GM19452 (cell line): Measurements from ENCODE around the gene RPS13.
"Not testable (repeated sequence)": the region's sequence is repeated elsewhere in the genome, so short reads cannot be mapped to it uniquely, and the experiment has no call there.

Experiments used
- ATAC-seq: cut with Tn5 transposase; IDR thresholded peaks from one replicate; pipeline ENCODE4 v1.9.1; 2021; ENCODE audit not compliant: unreplicated experiment

Gene RPS13

GRCh38 chr11:17077520-17078401 is at the start of gene RPS13:
Gene RPS13, minus strand, starts transcription at chr11:17077667. Its CDS starts 26 bp downstream, at chr11:17077641.
- peak; percentile 96 for ATAC-seq

GRCh38 chr11:17121981-17122380 is 44.5 kb upstream of the RPS13 start:
- ATAC-seq: no peak

- no peak for ATAC-seq
Measured at GRCh38 chr11:17117262-17117661, 39.8 kb upstream of the RPS13 start.

- ATAC-seq: no peak
Measured at GRCh38 chr11:17116117-17116516, 38.6 kb upstream of the RPS13 start.

- not testable (repeated sequence) for ATAC-seq
Measured at GRCh38 chr11:17107745-17108144, 30.3 kb upstream of the RPS13 start.

- not testable (repeated sequence) for ATAC-seq
Measured at GRCh38 chr11:17105404-17106040, 28.1 kb upstream of the RPS13 start.

- no peak for ATAC-seq
Measured at GRCh38 chr11:17102462-17102861, 25.0 kb upstream of the RPS13 start.

GRCh38 chr11:17098658-17099057 is 21.2 kb upstream of the RPS13 start:
- no peak for ATAC-seq

- ATAC-seq: no peak
Measured at GRCh38 chr11:17098038-17098437, 20.6 kb upstream of the RPS13 start.

- not testable (repeated sequence) for ATAC-seq
Measured at GRCh38 chr11:17085976-17086375, 8.5 kb upstream of the RPS13 start.

GRCh38 chr11:17077240-17077519 is 287 bp downstream of the RPS13 start:
- ATAC-seq: peak; percentile 11

GRCh38 chr11:17076517-17077239 is 789 bp downstream of the RPS13 start:
- ATAC-seq: no peak

- no peak for ATAC-seq
Measured at GRCh38 chr11:17075506-17075905, 2.0 kb downstream of the RPS13 start.

- ATAC-seq: no peak
Measured at GRCh38 chr11:17073370-17074027, 4.0 kb downstream of the RPS13 start.

GRCh38 chr11:17067417-17067816 is 10.1 kb downstream of the RPS13 start:
- no peak for ATAC-seq

- ATAC-seq: no peak
Measured at GRCh38 chr11:17066691-17067090, 10.8 kb downstream of the RPS13 start.

GRCh38 chr11:17063171-17064002 is 14.1 kb downstream of the RPS13 start:
- peak; percentile 75 for ATAC-seq

- ATAC-seq: not testable (repeated sequence)
Measured at GRCh38 chr11:17051146-17051545, 26.3 kb downstream of the RPS13 start.

- not testable (repeated sequence) for ATAC-seq
Measured at GRCh38 chr11:17048491-17048890, 29.0 kb downstream of the RPS13 start.

- no peak for ATAC-seq
Measured at GRCh38 chr11:17046690-17047089, 30.8 kb downstream of the RPS13 start.
